ENCODE measurements around the gene OR9K2. TPM values are rescaled to one million over a fixed set of nuclear protein-coding genes. Genes with fewer than 3 reads are reported as not detected.
"Not testable (repeated sequence)": the region's sequence is repeated elsewhere in the genome, so short reads cannot be mapped to it uniquely, and the experiment has no call there.

The OR9K2 gene
- not detected for polyA plus RNA-seq (2012; ENCODE audit: insufficient read depth, insufficient read length)

DNA sequence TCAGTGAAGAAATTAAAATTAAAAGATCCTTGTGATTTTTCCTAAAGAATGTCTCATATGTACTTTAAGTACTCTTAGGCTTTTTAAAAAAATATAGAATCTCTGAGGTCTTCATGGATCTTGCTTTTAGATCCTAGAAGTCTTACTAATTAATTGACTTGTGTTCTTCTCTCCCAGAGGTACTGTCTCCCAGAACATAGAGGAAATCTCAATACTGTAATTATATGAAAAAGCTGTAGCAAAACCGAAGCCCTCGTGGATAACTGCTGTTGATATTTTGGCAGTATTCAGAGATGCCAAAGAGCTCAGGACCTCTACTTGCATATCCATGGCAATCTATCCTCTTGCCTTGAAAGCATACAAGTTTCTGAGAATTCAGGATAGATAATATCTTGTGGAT lies at the start of gene OR9K2:
Gene OR9K2, plus strand, starts transcription at position 301 of the 400 bp plus-strand sequence. CDS start 3,429 bp downstream, outside the sequence.
- H3K4me3 ChIP-seq (ENCODE audit: low read length), result no peak within 1 kb of the TSS
- DNase-seq (ENCODE audit: low read depth, low spot score), result no peak

DNA sequence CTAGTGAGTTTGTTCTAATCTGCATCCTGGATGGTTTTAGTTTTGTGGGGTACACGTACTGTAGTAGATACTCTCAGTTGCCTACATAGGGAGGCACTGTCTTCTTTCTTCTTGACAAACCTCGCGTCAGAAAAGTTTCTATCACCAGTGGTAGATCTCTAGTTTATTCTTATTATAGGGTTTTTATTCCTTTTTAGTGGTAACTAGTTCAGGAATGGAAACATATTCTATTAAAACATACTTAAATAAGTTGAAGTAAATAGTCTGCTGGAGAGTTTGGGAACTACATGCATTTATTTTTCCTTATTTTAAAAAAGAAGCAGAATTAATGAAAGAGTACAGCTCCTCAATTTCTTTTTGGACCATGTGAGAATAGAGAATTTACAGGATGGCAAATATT lies 33.6 kb upstream of the OR9K2 start:
- no peak overlapping the region for H3K4me3 ChIP-seq (ENCODE audit: low read length)

GRCh38 chr12:55112378-55112875 lies 13.8 kb upstream of the OR9K2 start:
- no peak overlapping the region for H3K4me3 ChIP-seq (ENCODE audit: low read length)
- no peak for DNase-seq (ENCODE audit: low read depth, low spot score)

More for the DNA sequence above, 33.6 kb upstream of the OR9K2 start:
- no peak for DNase-seq (ENCODE audit: low read depth, low spot score)

- no peak overlapping the region for H3K4me3 ChIP-seq (ENCODE audit: low read length)
- DNase-seq (ENCODE audit: low read depth, low spot score), result no peak
These were observed 10.1 kb upstream of the OR9K2 start for GRCh38 chr12:55116152-55116551.

- no peak overlapping the region for H3K4me3 ChIP-seq (ENCODE audit: low read length)
- peak; percentile 4 for DNase-seq (ENCODE audit: low read depth, low spot score)
These were observed 6.6 kb downstream of the OR9K2 start for GRCh38 chr12:55132816-55133215.

GRCh38 chr12:55142669-55143565 lies 16.7 kb downstream of the OR9K2 start:
- H3K4me3 ChIP-seq (ENCODE audit: low read length), result no peak overlapping the region
- DNase-seq (ENCODE audit: low read depth, low spot score), result peak; percentile 34

DNA sequence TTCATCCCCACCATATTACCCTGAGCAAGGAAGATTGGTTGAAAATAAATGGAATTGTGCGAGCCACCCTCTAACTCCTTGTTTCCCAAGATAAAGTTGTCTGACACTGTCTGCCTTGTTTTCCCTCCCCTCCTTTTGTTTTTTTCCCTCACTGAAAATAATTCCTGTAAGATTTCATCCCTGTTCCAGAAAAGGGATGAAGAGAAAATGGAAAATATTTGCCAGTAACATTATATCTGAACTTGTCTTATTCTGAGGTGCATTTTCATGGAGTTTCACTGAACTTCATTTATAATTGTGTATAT lies 17.3 kb downstream of the OR9K2 start:
- no peak overlapping the region for H3K4me3 ChIP-seq (ENCODE audit: low read length)
- no peak for DNase-seq (ENCODE audit: low read depth, low spot score)

DNA sequence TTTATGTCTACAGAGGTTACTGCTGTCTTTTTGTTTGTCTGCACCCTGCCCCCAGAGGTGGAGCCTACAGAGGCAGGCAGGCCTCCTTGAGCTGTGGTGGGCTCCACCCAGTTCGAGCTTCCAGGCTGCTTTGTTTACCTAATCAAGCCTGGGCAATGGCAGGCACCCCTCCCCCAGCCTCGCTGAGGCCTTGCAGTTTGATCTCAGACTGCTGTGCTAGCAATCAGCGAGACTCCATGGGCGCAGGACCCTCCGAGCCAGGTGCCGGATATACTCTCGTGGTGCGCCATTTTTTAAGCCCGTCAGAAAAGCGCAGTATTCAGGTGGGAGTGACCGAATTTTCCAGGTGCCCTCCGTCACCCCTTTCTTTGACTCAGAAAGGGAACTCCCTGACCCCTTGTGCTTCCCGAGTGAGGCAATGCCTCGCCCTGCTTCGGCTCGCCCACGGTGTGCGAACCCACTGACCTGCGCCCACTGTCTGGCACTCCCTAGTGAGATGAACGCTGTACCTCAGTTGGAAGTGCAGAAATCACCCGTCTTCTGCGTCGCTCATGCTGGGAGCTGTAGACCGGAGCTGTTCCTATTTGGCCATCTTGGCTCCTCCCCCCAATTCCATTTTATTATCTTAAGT lies 40.9 kb downstream of the OR9K2 start:
- DNase-seq (ENCODE audit: low read depth, low spot score); H3K4me3 ChIP-seq (ENCODE audit: low read length): not testable (repeated sequence)

DNA sequence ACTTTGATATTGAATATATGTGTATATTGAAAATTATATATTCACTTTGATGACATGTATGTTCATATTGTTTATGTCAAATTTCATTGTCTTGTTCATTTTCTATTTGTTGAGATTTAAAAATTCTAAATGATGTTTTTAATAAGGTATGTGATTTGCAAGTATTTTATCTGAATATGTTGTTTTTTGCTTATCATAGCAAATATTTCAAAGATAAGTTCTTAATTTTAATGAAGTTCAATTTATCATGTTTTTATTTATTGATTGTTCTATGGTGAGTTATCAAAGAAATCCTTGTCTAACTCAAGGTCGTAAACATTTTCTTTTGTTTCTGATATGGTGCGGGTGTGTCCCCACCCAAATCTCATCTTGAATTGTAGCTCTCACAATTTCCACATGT lies 45.2 kb downstream of the OR9K2 start:
- DNase-seq (ENCODE audit: low read depth, low spot score), result no peak
- H3K4me3 ChIP-seq (ENCODE audit: low read length), result no peak overlapping the region

DNA sequence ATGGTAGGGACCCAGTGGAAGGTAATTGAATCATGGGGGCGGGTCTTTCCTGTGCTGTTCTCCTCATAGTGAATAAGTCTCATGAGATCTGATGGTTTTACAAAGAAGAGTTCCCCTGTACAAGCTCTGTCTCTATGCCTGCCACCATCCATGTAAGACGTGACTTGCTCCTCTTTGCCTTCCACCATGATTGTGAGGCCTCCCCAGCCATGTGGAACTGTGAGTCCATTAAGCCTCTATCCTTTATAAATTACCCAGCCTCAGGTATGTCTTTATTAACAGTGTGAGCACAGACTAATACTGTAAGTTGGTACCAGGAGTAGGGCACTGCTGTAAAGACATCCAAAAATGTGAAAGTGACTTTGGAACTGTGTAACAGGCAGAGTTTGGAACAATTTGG lies 45.6 kb downstream of the OR9K2 start:
- not testable (repeated sequence) for DNase-seq (ENCODE audit: low read depth, low spot score); H3K4me3 ChIP-seq (ENCODE audit: low read length)

GRCh38 chr12:55172686-55173085 lies 46.5 kb downstream of the OR9K2 start:
- no peak overlapping the region for H3K4me3 ChIP-seq (ENCODE audit: low read length)
- no peak for DNase-seq (ENCODE audit: low read depth, low spot score)

GRCh38 chr12:55173456-55173855 lies 47.2 kb downstream of the OR9K2 start:
- no peak for DNase-seq (ENCODE audit: low read depth, low spot score)
- no peak overlapping the region for H3K4me3 ChIP-seq (ENCODE audit: low read length)

Data from Jurkat, Clone E6-1 (cell line).